ENCODE measurements around the gene ACSF3.

The ACSF3 gene

DNA sequence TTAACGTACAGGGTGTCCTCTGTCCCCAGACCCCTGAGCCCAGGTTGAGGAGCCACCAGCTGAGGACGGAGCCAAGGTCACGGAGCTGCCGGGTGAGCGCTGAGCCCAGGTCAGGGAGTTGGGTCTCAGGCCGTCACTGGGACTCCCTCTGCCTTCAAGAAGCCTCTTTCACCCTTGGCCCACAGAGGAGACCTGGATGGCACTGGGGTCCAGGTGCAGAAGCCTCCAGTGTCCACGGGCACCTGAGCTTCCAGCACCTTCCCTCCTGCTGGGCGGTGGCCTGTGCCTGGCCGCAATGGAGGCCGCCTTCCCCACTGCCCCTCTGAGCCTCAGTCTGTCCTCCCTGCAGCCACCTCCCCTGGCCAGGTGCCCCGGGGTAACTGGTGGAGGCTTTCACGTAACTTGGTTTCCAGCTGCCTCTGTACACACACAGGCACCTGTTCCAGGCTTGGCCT lies 46.3 kb downstream of the ACSF3 start:
- Histone ChIP-seq H3K4me3 (ENCODE audit: low read length) (no peak overlapping the region), H3K9ac (ENCODE audit: low read depth, low read length) (no peak overlapping the region), H3K36me3 (ENCODE audit: insufficient read depth, low read depth, low read length) (no peaks in the 10 kb centered on the region), H3K27ac (ENCODE audit: low read length) (no peak overlapping the region), H3K27me3 (ENCODE audit: insufficient read depth, low read length) (no peaks in the 10 kb centered on the region), H3K4me1 (ENCODE audit: insufficient read depth, low read length) (no peaks in the 10 kb centered on the region), H3K9me3 (ENCODE audit: insufficient read depth, low read depth, low read length) (no peaks in the 10 kb centered on the region)

- Histone ChIP-seq H3K27me3 (ENCODE audit: insufficient read depth, low read length) (no peaks in the 10 kb centered on the region), H3K4me1 (ENCODE audit: insufficient read depth, low read length) (no peaks in the 10 kb centered on the region), H3K4me3 (ENCODE audit: low read length) (no peak overlapping the region), H3K9me3 (ENCODE audit: insufficient read depth, low read depth, low read length) (no peaks in the 10 kb centered on the region), H3K27ac (ENCODE audit: low read length) (no peak overlapping the region), H3K9ac (ENCODE audit: low read depth, low read length) (no peak overlapping the region), H3K36me3 (ENCODE audit: insufficient read depth, low read depth, low read length) (no peaks in the 10 kb centered on the region)
Measured at GRCh38 chr16:89140401-89140800, 46.7 kb downstream of the ACSF3 start.

DNA sequence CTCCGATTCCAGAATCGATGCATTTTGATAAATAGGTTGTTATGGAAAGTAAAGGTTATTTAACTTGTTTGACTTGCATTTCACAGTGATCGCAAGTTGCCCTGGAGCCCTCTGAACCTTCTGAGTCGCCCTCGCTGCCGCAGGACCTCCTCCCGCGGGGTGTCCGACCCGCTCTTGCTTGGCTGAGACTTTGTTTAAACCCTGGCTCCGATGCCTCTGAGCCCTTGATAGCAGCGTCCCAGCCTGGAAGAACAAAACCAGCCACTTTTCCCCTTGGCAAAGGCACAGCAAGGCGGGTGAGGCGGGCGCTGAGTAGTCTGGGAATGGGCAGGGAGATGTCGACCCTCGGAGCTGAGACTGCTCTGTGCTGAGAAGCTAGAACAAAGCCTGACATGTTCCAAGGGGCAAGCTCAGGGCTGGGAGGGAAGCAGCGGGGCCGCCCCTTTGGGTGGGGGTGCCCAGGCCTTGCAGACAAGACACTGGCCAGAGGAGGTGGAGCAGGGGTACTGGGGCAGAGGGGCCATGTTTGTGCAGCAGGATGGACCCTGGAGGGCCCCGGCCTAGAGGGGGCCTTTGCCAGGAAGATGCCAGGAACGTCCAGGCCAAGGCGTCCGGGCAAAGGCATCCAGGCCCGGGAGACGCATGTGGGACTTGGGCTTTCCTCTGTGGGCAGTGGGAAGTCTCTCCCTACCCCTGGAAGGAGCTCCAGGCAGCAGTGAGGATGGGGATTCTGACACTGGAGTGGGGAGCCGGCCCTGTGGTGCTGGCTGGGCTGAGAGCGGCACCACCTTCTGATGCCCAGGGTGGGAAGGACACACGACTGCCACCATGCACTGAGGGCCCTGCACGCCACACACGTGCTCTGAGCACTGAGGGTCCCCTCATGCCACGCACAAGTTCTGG lies 47.6 kb downstream of the ACSF3 start:
- Histone ChIP-seq H3K4me3 (ENCODE audit: low read length) (no peak overlapping the region), H3K27me3 (ENCODE audit: insufficient read depth, low read length) (no peaks in the 10 kb centered on the region)

DNA sequence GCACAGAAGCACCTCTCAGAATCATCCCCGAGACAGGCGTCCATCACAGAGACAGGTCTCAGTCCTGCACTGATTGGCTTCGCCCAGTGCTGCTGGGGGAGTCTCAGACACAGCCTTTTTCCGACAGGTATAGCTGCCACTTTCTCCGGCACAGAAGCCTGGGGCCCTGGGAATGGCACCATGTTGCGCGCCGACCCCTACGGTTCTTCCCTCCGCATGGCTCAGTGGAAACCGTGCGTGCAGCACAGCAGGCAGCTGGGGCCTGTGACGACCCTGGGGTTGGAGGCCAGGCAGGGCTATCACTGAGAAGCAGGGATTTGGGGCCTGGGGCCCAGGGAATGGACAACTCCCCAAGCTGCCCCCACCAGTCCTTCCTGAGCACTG lies 48.2 kb downstream of the ACSF3 start:
- Histone ChIP-seq H3K27me3 (ENCODE audit: insufficient read depth, low read length) (no peaks in the 10 kb centered on the region), H3K9ac (ENCODE audit: low read depth, low read length) (no peak overlapping the region), H3K4me1 (ENCODE audit: insufficient read depth, low read length) (no peaks in the 10 kb centered on the region), H3K36me3 (ENCODE audit: insufficient read depth, low read depth, low read length) (0 out of 2 replicates have a peak, but pooled peaks cover 5% of the 10 kb centered on the region), H3K4me3 (ENCODE audit: low read length) (no peak overlapping the region), H3K9me3 (ENCODE audit: insufficient read depth, low read depth, low read length) (no peaks in the 10 kb centered on the region), H3K27ac (ENCODE audit: low read length) (no peak overlapping the region)

More for the DNA sequence above, 47.6 kb downstream of the ACSF3 start:
- H3K9ac ChIP-seq (ENCODE audit: low read depth, low read length): no peak overlapping the region
- H3K36me3 ChIP-seq (ENCODE audit: insufficient read depth, low read depth, low read length): no peaks in the 10 kb centered on the region
- H3K9me3 ChIP-seq (ENCODE audit: insufficient read depth, low read depth, low read length): no peaks in the 10 kb centered on the region
- no peak overlapping the region for H3K27ac ChIP-seq (ENCODE audit: low read length)
- H3K4me1 ChIP-seq (ENCODE audit: insufficient read depth, low read length): no peaks in the 10 kb centered on the region

- no peaks in the 10 kb centered on the region for H3K4me1 ChIP-seq (ENCODE audit: insufficient read depth, low read length)
- no peak overlapping the region for H3K4me3 ChIP-seq (ENCODE audit: low read length)
- H3K27me3 ChIP-seq (ENCODE audit: insufficient read depth, low read length): no peaks in the 10 kb centered on the region
- H3K36me3 ChIP-seq (ENCODE audit: insufficient read depth, low read depth, low read length): 0 out of 2 replicates have a peak, but pooled peaks cover 5% of the 10 kb centered on the region
- H3K27ac ChIP-seq (ENCODE audit: low read length): no peak overlapping the region
- no peaks in the 10 kb centered on the region for H3K9me3 ChIP-seq (ENCODE audit: insufficient read depth, low read depth, low read length)
- H3K9ac ChIP-seq (ENCODE audit: low read depth, low read length): no peak overlapping the region
Measured at GRCh38 chr16:89142474-89143195, 49.0 kb downstream of the ACSF3 start.

DNA sequence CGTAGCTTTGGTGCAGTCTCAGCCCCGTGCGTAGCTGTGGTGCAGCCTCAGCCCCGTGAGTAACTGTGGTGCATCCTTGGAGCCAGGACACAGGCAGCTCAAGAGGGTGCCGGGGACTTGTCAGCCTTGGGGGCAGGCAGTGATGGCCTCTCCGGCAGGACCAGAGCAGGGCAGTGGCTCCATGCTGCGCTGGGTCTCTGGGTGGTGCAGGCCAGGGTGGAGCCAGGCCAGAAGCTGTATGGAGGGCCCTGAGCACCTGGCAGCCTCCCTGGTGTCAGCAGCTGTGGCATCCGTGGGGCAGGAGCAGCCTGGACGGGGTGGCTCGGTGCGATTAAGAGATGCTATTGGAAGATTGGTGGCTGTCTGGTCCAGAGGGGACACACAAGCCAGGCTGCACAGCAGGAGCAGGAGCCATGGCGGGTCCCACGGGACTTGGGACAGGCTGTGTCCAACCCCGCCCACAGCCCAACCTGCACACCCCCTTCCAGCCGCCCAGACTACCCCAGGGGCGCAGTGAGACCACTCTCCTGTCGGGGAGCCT lies 49.6 kb downstream of the ACSF3 start:
- no peak overlapping the region for H3K9ac ChIP-seq (ENCODE audit: low read depth, low read length)
- no peaks in the 10 kb centered on the region for H3K27me3 ChIP-seq (ENCODE audit: insufficient read depth, low read length)
- no peaks in the 10 kb centered on the region for H3K4me1 ChIP-seq (ENCODE audit: insufficient read depth, low read length)
- H3K36me3 ChIP-seq (ENCODE audit: insufficient read depth, low read depth, low read length): 0 out of 2 replicates have a peak, but pooled peaks cover 5% of the 10 kb centered on the region
- H3K9me3 ChIP-seq (ENCODE audit: insufficient read depth, low read depth, low read length): no peaks in the 10 kb centered on the region
- H3K27ac ChIP-seq (ENCODE audit: low read length): no peak overlapping the region
- H3K4me3 ChIP-seq (ENCODE audit: low read length): no peak overlapping the region

DNA sequence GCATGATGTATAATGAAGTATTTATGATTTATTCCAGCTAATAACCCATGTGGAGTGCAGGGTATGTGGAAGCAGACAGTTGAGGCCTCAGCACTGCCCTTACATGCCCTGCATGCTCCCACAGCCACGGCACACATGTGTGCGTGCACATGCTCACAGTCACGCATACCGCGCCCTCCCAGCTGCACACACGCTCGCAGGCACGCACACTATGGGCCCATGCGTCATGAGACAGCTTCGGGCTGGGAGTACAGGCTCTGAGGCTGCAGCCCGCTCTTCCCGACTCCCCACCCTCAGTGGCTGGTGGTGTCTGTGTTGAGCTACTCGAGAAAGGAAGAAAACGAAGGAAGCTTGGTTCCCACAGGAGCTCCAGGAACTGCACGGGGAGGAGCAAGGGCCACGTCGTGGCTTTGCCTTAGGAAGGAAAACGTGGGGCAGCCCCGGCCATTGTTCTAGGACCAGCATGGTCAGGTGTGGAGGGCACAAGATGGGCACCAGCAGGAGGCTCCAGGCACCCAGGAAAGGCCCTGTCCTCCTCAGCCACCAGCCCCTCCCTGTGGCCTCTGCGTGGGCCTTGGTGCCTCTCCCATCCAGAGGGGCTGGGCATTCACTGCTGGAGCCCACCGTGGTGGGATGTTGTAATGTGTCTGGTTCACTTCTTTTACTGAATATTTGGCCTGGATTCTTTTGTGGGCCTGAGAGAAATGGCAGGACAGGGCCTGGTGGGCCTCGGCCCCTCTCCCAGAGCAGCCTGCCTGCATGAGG lies 50.4 kb downstream of the ACSF3 start:
- Histone ChIP-seq H3K36me3 (ENCODE audit: insufficient read depth, low read depth, low read length) (0 out of 2 replicates have a peak, but pooled peaks cover 7% of the 10 kb centered on the region), H3K27ac (ENCODE audit: low read length) (no peak overlapping the region), H3K27me3 (ENCODE audit: insufficient read depth, low read length) (no peaks in the 10 kb centered on the region), H3K9me3 (ENCODE audit: insufficient read depth, low read depth, low read length) (peaks cover 4% of the 10 kb centered on the region; the same call in 1 of the 2 replicates), H3K4me1 (ENCODE audit: insufficient read depth, low read length) (no peaks in the 10 kb centered on the region), H3K4me3 (ENCODE audit: low read length) (no peak overlapping the region), H3K9ac (ENCODE audit: low read depth, low read length) (no peak overlapping the region)

- H3K36me3 ChIP-seq (ENCODE audit: insufficient read depth, low read depth, low read length): peaks cover 11% of the 10 kb centered on the region; the same call in 1 of the 2 replicates
- H3K4me3 ChIP-seq (ENCODE audit: low read length): no peak overlapping the region
- no peak overlapping the region for H3K27ac ChIP-seq (ENCODE audit: low read length)
- H3K4me1 ChIP-seq (ENCODE audit: insufficient read depth, low read length): no peaks in the 10 kb centered on the region
- peaks cover 10% of the 10 kb centered on the region; the same call in 1 of the 2 replicates for H3K9me3 ChIP-seq (ENCODE audit: insufficient read depth, low read depth, low read length)
- no peaks in the 10 kb centered on the region for H3K27me3 ChIP-seq (ENCODE audit: insufficient read depth, low read length)
- no peak overlapping the region; the same call in 1 of the 2 replicates for H3K9ac ChIP-seq (ENCODE audit: low read depth, low read length)
Measured at GRCh38 chr16:89144681-89145080, 51.0 kb downstream of the ACSF3 start.

- peaks cover 11% of the 10 kb centered on the region; the same call in 1 of the 2 replicates for H3K36me3 ChIP-seq (ENCODE audit: insufficient read depth, low read depth, low read length)
- H3K4me3 ChIP-seq (ENCODE audit: low read length): no peak overlapping the region
- H3K9me3 ChIP-seq (ENCODE audit: insufficient read depth, low read depth, low read length): peaks cover 15% of the 10 kb centered on the region; the same call in 1 of the 2 replicates
- H3K27ac ChIP-seq (ENCODE audit: low read length): no peak overlapping the region
- no peaks in the 10 kb centered on the region for H3K27me3 ChIP-seq (ENCODE audit: insufficient read depth, low read length)
- H3K4me1 ChIP-seq (ENCODE audit: insufficient read depth, low read length): no peaks in the 10 kb centered on the region
- H3K9ac ChIP-seq (ENCODE audit: low read depth, low read length): no peak overlapping the region
Measured at GRCh38 chr16:89145406-89146161, 51.9 kb downstream of the ACSF3 start.

GRCh38 chr16:89146211-89147005 lies 52.8 kb downstream of the ACSF3 start:
- Histone ChIP-seq H3K9ac (ENCODE audit: low read depth, low read length) (no peak overlapping the region), H3K27me3 (ENCODE audit: insufficient read depth, low read length) (no peaks in the 10 kb centered on the region), H3K27ac (ENCODE audit: low read length) (no peak overlapping the region), H3K9me3 (ENCODE audit: insufficient read depth, low read depth, low read length) (peaks cover 15% of the 10 kb centered on the region; the same call in 1 of the 2 replicates), H3K4me1 (ENCODE audit: insufficient read depth, low read length) (no peaks in the 10 kb centered on the region), H3K4me3 (ENCODE audit: low read length) (no peak overlapping the region), H3K36me3 (ENCODE audit: insufficient read depth, low read depth, low read length) (peaks cover 11% of the 10 kb centered on the region; the same call in 1 of the 2 replicates)

Data from iPS-20b (cell line).